Tibial nerve (tissue), 4 donors: ENCODE data around the gene IL34. TPM values are rescaled to one million over a fixed set of nuclear protein-coding genes. Genes with fewer than 3 reads are reported as not detected.

Source experiments
- DNase-seq, 2 donors: peaks; one replicate each; pipeline ENCODE4 v3.0.0-alpha.2; 2019; ENCODE audit warnings: low spot score in 2 of 2
- H3K27ac ChIP-seq, 4 donors: fragments of 200-600 bp; sonication (generic) in 3 of 4; one replicate each; pipeline ENCODE4 v1.5.1; 2017 to 2019; ENCODE audit warnings: mild to moderate bottlenecking in 1 of 4
- H3K27me3 ChIP-seq, 2 donors: fragments of 200-600 bp; sonication (generic) in 1 of 2; one replicate each; pipeline versions ENCODE4 v1.5.1 to v1.6.0; 2017 to 2019
- H3K36me3 ChIP-seq, 3 donors: fragments of 200-600 bp; sonication (generic); one replicate each; pipeline ENCODE4 v1.5.1; 2018 to 2019
- H3K4me1 ChIP-seq, 4 donors: fragments of 200-600 bp; sonication (generic) in 3 of 4; one replicate each; pipeline ENCODE4 v1.5.1; 2017 to 2019
- H3K4me3 ChIP-seq, 4 donors: fragments of 200-600 bp; sonication (generic) in 3 of 4; one replicate each; pipeline ENCODE4 v1.5.1; 2017 to 2019; ENCODE audit warnings: mild to moderate bottlenecking in 1 of 4, moderate library complexity in 1 of 4
- H3K9me3 ChIP-seq, 4 donors: fragments of 200-600 bp; sonication (generic) in 3 of 4; one replicate each; pipeline ENCODE4 v1.5.1; 2017 to 2019
- CTCF ChIP-seq, 5 experiments: fragments of 200-600 bp in 3 of 5; fragments of 450-650 bp in 2 of 5; sonication (generic) in 3 of 5; IDR thresholded peaks; one replicate each; pipeline ENCODE4 v1.5.1; 2016 to 2019; ENCODE audit warnings: antibody characterized with exemption in 5 of 5, mild to moderate bottlenecking in 3 of 5, moderate library complexity in 2 of 5
- EP300 ChIP-seq, 2 donors: sonication (generic); formaldehyde crosslinking; IDR thresholded peaks; one replicate each; pipeline ENCODE4 v1.6.1; 2017; ENCODE audit warnings: antibody characterized with exemption in 2 of 2, mild to moderate bottlenecking in 1 of 2
- POLR2A ChIP-seq, 2 donors: fragments of 450-650 bp; IDR thresholded peaks; one replicate each; pipeline ENCODE4 v1.6.1; 2017; ENCODE audit warnings: antibody characterized with exemption in 2 of 2, mild to moderate bottlenecking in 2 of 2, moderate library complexity in 2 of 2
- WGBS, 2 donors: methylation state at CpG; one replicate each; pipeline ENCODE4 v1.1.5; 2018; 5-methylcytosine and 5-hydroxymethylcytosine counted together
- total RNA-seq, 4 donors: library from RNA; depleted of rRNA; stranded (reverse); fragments of >200 nt; gene quantifications; one replicate each; pipeline ENCODE4 v1.1.0, GENCODE V29; 2016

IL34 gene
- total RNA-seq, 4 donors from 2014 or later: 49.6 to 89.4 (median 60.9) TPM

GRCh38 chr16:70679671-70680494 is 33.5 kb downstream of the IL34 start:
- Histone ChIP-seq H3K4me1 (peaks cover 0 to 62% (median 47%) of the 10 kb centered on the region in 4 donors), H3K27ac (peak overlapping the region; percentile 50 to 92 (median 79)), H3K36me3 (peaks cover 0 to 50% (median 5%) of the 10 kb centered on the region in 3 donors), H3K27me3 (no peaks in the 10 kb centered on the region), H3K4me3 (no peak overlapping the region), H3K9me3 (no peaks in the 10 kb centered on the region)
- WGBS, 2 donors: 47 to 60% methylated on average over 53 to 58 of the region's 80 CpGs
- TF ChIP-seq EP300 (IDR thresholded peaks at IDR 0.05) (no peak), CTCF (IDR thresholded peaks at IDR 0.05) (peak; percentile 25 to 89 (median 78))
- DNase-seq: no peak

- Histone ChIP-seq H3K4me3 (peak overlapping the region in 1 of 4 donors; percentile 22), H3K9me3 (no peaks in the 10 kb centered on the region), H3K36me3 (peaks cover 0 to 42% (median 5%) of the 10 kb centered on the region in 3 donors), H3K27me3 (no peaks in the 10 kb centered on the region), H3K27ac (peak overlapping the region; percentile 50 to 92 (median 79)), H3K4me1 (peaks cover 0 to 65% (median 48%) of the 10 kb centered on the region in 4 donors)
- 30 to 48% methylated on average over 15 to 16 of the region's 18 CpGs for WGBS, 2 donors
- no peak for DNase-seq
- TF ChIP-seq CTCF (IDR thresholded peaks at IDR 0.05): no peak
- no peak for TF ChIP-seq POLR2A (IDR thresholded peaks at IDR 0.05)
- TF ChIP-seq EP300 (IDR thresholded peaks at IDR 0.05): no peak
These were observed 34.4 kb downstream of the IL34 start for GRCh38 chr16:70680495-70681381.

GRCh38 chr16:70681382-70682238 is 35.3 kb downstream of the IL34 start:
- TF ChIP-seq CTCF (IDR thresholded peaks at IDR 0.05) (no peak), EP300 (IDR thresholded peaks at IDR 0.05) (peak; percentile 13 to 79), POLR2A (IDR thresholded peaks at IDR 0.05) (no peak)
- no peak for DNase-seq
- peak overlapping the region; percentile 50 to 92 (median 79) for H3K27ac ChIP-seq
- H3K4me1 ChIP-seq: peaks cover 0 to 70% (median 52%) of the 10 kb centered on the region in 4 donors
- H3K27me3 ChIP-seq: no peaks in the 10 kb centered on the region
- no peaks in the 10 kb centered on the region for H3K9me3 ChIP-seq
- peaks cover 0 to 33% (median 5%) of the 10 kb centered on the region in 3 donors for H3K36me3 ChIP-seq
- WGBS, 2 donors: 25 to 30% methylated on average over 9 to 12 of the region's 13 CpGs
- H3K4me3 ChIP-seq: peak overlapping the region in 1 of 4 donors; percentile 22

GRCh38 chr16:70682239-70683145 is 36.1 kb downstream of the IL34 start:
- 40 to 42% methylated on average over 14 of the region's 14 CpGs for WGBS, 2 donors
- peak overlapping the region in 1 of 4 donors; percentile 22 for H3K4me3 ChIP-seq
- TF ChIP-seq POLR2A (IDR thresholded peaks at IDR 0.05) (no peak), CTCF (IDR thresholded peaks at IDR 0.05) (no peak), EP300 (IDR thresholded peaks at IDR 0.05) (no peak)
- H3K36me3 ChIP-seq: peaks cover 0 to 24% (median 5%) of the 10 kb centered on the region in 3 donors
- H3K4me1 ChIP-seq: peaks cover 0 to 74% (median 61%) of the 10 kb centered on the region in 4 donors
- peak overlapping the region; percentile 43 to 92 (median 79) for H3K27ac ChIP-seq
- DNase-seq: no peak
- H3K27me3 ChIP-seq: no peaks in the 10 kb centered on the region
- H3K9me3 ChIP-seq: no peaks in the 10 kb centered on the region
